ENCODE results near the gene HSPA9.
A peak's percentile ranks its signal among the peaks of the same experiment; 100 is the strongest.

Gene HSPA9

GRCh38 chr5:138574744-138575193 lies 432 bp downstream of the HSPA9 start:
- H3K18ac ChIP-seq (ENCODE audit: low read length) = peak overlapping the region; percentile 88
- peak; percentile 78 to 81 for DNase-seq
- peaks cover 3 to 5% of the 10 kb centered on the region in 2 experiments for H3K4me1 ChIP-seq (ENCODE audit: control insufficient read depth in 1 of 2, insufficient read depth in 2 of 2, low read length in 2 of 2)
- H3K4ac ChIP-seq (ENCODE audit: low read depth, low read length) = peak overlapping the region; percentile 81
- peak overlapping the region; percentile 55 for H4K12ac ChIP-seq (ENCODE audit: low read depth, low read length)
- H3K79me1 ChIP-seq (ENCODE audit: low read length) = peaks cover 13% of the 10 kb centered on the region
- H3K4me2 ChIP-seq (ENCODE audit: low read length) = peak overlapping the region; percentile 68
- no peak overlapping the region for H3K23ac ChIP-seq (ENCODE audit: low read length)
- H3K27me3 ChIP-seq (ENCODE audit: insufficient read depth, low read length) = no peaks in the 10 kb centered on the region
- peak overlapping the region; percentile 88 for H3K14ac ChIP-seq (ENCODE audit: low read length)
- H2AK5ac ChIP-seq (ENCODE audit: low read length) = peak overlapping the region; percentile 68
- H3K79me2 ChIP-seq (ENCODE audit: control insufficient read depth, insufficient read depth, low read length, poor library complexity) = peaks cover 9% of the 10 kb centered on the region
- peak overlapping the region; percentile 85 for H4K8ac ChIP-seq (ENCODE audit: low read depth, low read length)
- peak overlapping the region; percentile 96 for H2BK5ac ChIP-seq (ENCODE audit: low read depth, low read length, poor library complexity)
- H3K4me3 ChIP-seq (ENCODE audit: low read depth, low read length) = peak overlapping the region; percentile 96
- no peaks in the 10 kb centered on the region for H3K9me3 ChIP-seq (ENCODE audit: insufficient read depth, low read depth, low read length)
- no CpG with 5 or more reads among the region's 18 CpGs for WGBS (ENCODE audit: extremely low coverage, insufficient coverage, insufficient read length)
- peak overlapping the region; percentile 92 for H2BK120ac ChIP-seq (ENCODE audit: insufficient read depth, low read length, poor library complexity)
- H2AFZ ChIP-seq (ENCODE audit: insufficient read depth, low read length, poor library complexity) = peak overlapping the region; percentile 67
- peak overlapping the region; percentile 97 for H4K91ac ChIP-seq (ENCODE audit: low read depth, low read length)
- H3K36me3 ChIP-seq (ENCODE audit: control insufficient read depth in 1 of 2, insufficient read depth in 2 of 2, low read length in 2 of 2) = peaks cover 26 to 33% of the 10 kb centered on the region in 2 experiments
- no peak overlapping the region for H2BK12ac ChIP-seq (ENCODE audit: low read length)
- peak overlapping the region; percentile 92 for H3K27ac ChIP-seq (ENCODE audit: low read depth, low read length)
- H3K9ac ChIP-seq (ENCODE audit: low read length) = peak overlapping the region; percentile 93

- H4K12ac ChIP-seq (ENCODE audit: low read depth, low read length) = no peak overlapping the region
- H2AFZ ChIP-seq (ENCODE audit: insufficient read depth, low read length, poor library complexity) = no peak overlapping the region
- no peak overlapping the region for H3K23ac ChIP-seq (ENCODE audit: low read length)
- H3K36me3 ChIP-seq (ENCODE audit: control insufficient read depth in 1 of 2, insufficient read depth in 2 of 2, low read length in 2 of 2) = peaks cover 27 to 35% of the 10 kb centered on the region in 2 experiments
- H2BK120ac ChIP-seq (ENCODE audit: insufficient read depth, low read length, poor library complexity) = no peak overlapping the region
- no peak overlapping the region for H2BK12ac ChIP-seq (ENCODE audit: low read length)
- H3K4ac ChIP-seq (ENCODE audit: low read depth, low read length) = peak overlapping the region; percentile 93
- H3K27me3 ChIP-seq (ENCODE audit: insufficient read depth, low read length) = no peaks in the 10 kb centered on the region
- peak overlapping the region; percentile 86 for H3K9ac ChIP-seq (ENCODE audit: low read length)
- no peak overlapping the region for H3K14ac ChIP-seq (ENCODE audit: low read length)
- H3K4me1 ChIP-seq (ENCODE audit: control insufficient read depth in 1 of 2, insufficient read depth in 2 of 2, low read length in 2 of 2) = peaks cover 3 to 5% of the 10 kb centered on the region in 2 experiments
- H3K27ac ChIP-seq (ENCODE audit: low read depth, low read length) = peak overlapping the region; percentile 92
- no peak overlapping the region for H2AK5ac ChIP-seq (ENCODE audit: low read length)
- no peak overlapping the region for H3K18ac ChIP-seq (ENCODE audit: low read length)
- H4K8ac ChIP-seq (ENCODE audit: low read depth, low read length) = no peak overlapping the region
- no peaks in the 10 kb centered on the region for H3K9me3 ChIP-seq (ENCODE audit: insufficient read depth, low read depth, low read length)
- peaks cover 13% of the 10 kb centered on the region for H3K79me1 ChIP-seq (ENCODE audit: low read length)
- peaks cover 9% of the 10 kb centered on the region for H3K79me2 ChIP-seq (ENCODE audit: control insufficient read depth, insufficient read depth, low read length, poor library complexity)
- no peak overlapping the region for H4K91ac ChIP-seq (ENCODE audit: low read depth, low read length)
- DNase-seq = no peak
- H2BK5ac ChIP-seq (ENCODE audit: low read depth, low read length, poor library complexity) = no peak overlapping the region
- H3K4me2 ChIP-seq (ENCODE audit: low read length) = peak overlapping the region; percentile 68
- H3K4me3 ChIP-seq (ENCODE audit: low read depth, low read length) = no peak overlapping the region
- WGBS (ENCODE audit: extremely low coverage, insufficient coverage, insufficient read length) = no CpG with 5 or more reads among the region's 9 CpGs
Measured at GRCh38 chr5:138573949-138574670, 1.1 kb downstream of the HSPA9 start.

- no peak overlapping the region for H2AFZ ChIP-seq (ENCODE audit: insufficient read depth, low read length, poor library complexity)
- H3K27ac ChIP-seq (ENCODE audit: low read depth, low read length) = no peak overlapping the region
- no peak overlapping the region for H4K91ac ChIP-seq (ENCODE audit: low read depth, low read length)
- H3K4ac ChIP-seq (ENCODE audit: low read depth, low read length) = peak overlapping the region; percentile 40
- H3K9me3 ChIP-seq (ENCODE audit: insufficient read depth, low read depth, low read length) = no peaks in the 10 kb centered on the region
- no peak overlapping the region for H3K4me2 ChIP-seq (ENCODE audit: low read length)
- no peak overlapping the region for H2AK5ac ChIP-seq (ENCODE audit: low read length)
- no peak overlapping the region for H2BK120ac ChIP-seq (ENCODE audit: insufficient read depth, low read length, poor library complexity)
- H3K18ac ChIP-seq (ENCODE audit: low read length) = no peak overlapping the region
- H3K14ac ChIP-seq (ENCODE audit: low read length) = no peak overlapping the region
- H2BK5ac ChIP-seq (ENCODE audit: low read depth, low read length, poor library complexity) = no peak overlapping the region
- H3K4me1 ChIP-seq (ENCODE audit: control insufficient read depth in 1 of 2, insufficient read depth in 2 of 2, low read length in 2 of 2) = peaks cover 3 to 5% of the 10 kb centered on the region in 2 experiments
- peaks cover 28 to 39% of the 10 kb centered on the region in 2 experiments for H3K36me3 ChIP-seq (ENCODE audit: control insufficient read depth in 1 of 2, insufficient read depth in 2 of 2, low read length in 2 of 2)
- H3K79me1 ChIP-seq (ENCODE audit: low read length) = peaks cover 13% of the 10 kb centered on the region
- H2BK12ac ChIP-seq (ENCODE audit: low read length) = no peak overlapping the region
- peaks cover 9% of the 10 kb centered on the region for H3K79me2 ChIP-seq (ENCODE audit: control insufficient read depth, insufficient read depth, low read length, poor library complexity)
- WGBS (ENCODE audit: extremely low coverage, insufficient coverage, insufficient read length) = no CpG with 5 or more reads among the region's 8 CpGs
- H3K27me3 ChIP-seq (ENCODE audit: insufficient read depth, low read length) = no peaks in the 10 kb centered on the region
- no peak overlapping the region for H3K9ac ChIP-seq (ENCODE audit: low read length)
- DNase-seq = no peak
- H3K23ac ChIP-seq (ENCODE audit: low read length) = no peak overlapping the region
- no peak overlapping the region for H3K4me3 ChIP-seq (ENCODE audit: low read depth, low read length)
- H4K8ac ChIP-seq (ENCODE audit: low read depth, low read length) = no peak overlapping the region
- no peak overlapping the region for H4K12ac ChIP-seq (ENCODE audit: low read depth, low read length)
Measured at GRCh38 chr5:138573223-138573622, 2.0 kb downstream of the HSPA9 start.

- no peaks in the 10 kb centered on the region for H3K9me3 ChIP-seq (ENCODE audit: insufficient read depth, low read depth, low read length)
- no peak overlapping the region for H3K4ac ChIP-seq (ENCODE audit: low read depth, low read length)
- H3K4me2 ChIP-seq (ENCODE audit: low read length) = no peak overlapping the region
- H3K9ac ChIP-seq (ENCODE audit: low read length) = no peak overlapping the region
- no peak overlapping the region for H3K4me3 ChIP-seq (ENCODE audit: low read depth, low read length)
- H3K36me3 ChIP-seq (ENCODE audit: control insufficient read depth in 1 of 2, insufficient read depth in 2 of 2, low read length in 2 of 2) = peaks cover 35 to 55% of the 10 kb centered on the region in 2 experiments
- H2BK5ac ChIP-seq (ENCODE audit: low read depth, low read length, poor library complexity) = no peak overlapping the region
- H3K27me3 ChIP-seq (ENCODE audit: insufficient read depth, low read length) = no peaks in the 10 kb centered on the region
- H3K23ac ChIP-seq (ENCODE audit: low read length) = no peak overlapping the region
- H2AK5ac ChIP-seq (ENCODE audit: low read length) = no peak overlapping the region
- H2AFZ ChIP-seq (ENCODE audit: insufficient read depth, low read length, poor library complexity) = no peak overlapping the region
- peaks cover 9% of the 10 kb centered on the region for H3K79me1 ChIP-seq (ENCODE audit: low read length)
- peaks cover 9% of the 10 kb centered on the region for H3K79me2 ChIP-seq (ENCODE audit: control insufficient read depth, insufficient read depth, low read length, poor library complexity)
- H4K8ac ChIP-seq (ENCODE audit: low read depth, low read length) = no peak overlapping the region
- no peak overlapping the region for H4K12ac ChIP-seq (ENCODE audit: low read depth, low read length)
- no peak overlapping the region for H2BK12ac ChIP-seq (ENCODE audit: low read length)
- H4K91ac ChIP-seq (ENCODE audit: low read depth, low read length) = no peak overlapping the region
- H3K4me1 ChIP-seq (ENCODE audit: control insufficient read depth in 1 of 2, insufficient read depth in 2 of 2, low read length in 2 of 2) = peaks cover under 1 to 3% of the 10 kb centered on the region in 2 experiments
- H3K27ac ChIP-seq (ENCODE audit: low read depth, low read length) = no peak overlapping the region
- no peak overlapping the region for H3K18ac ChIP-seq (ENCODE audit: low read length)
- WGBS (ENCODE audit: extremely low coverage, insufficient coverage, insufficient read length) = no CpG with 5 or more reads among the region's 9 CpGs
- H3K14ac ChIP-seq (ENCODE audit: low read length) = no peak overlapping the region
- no peak overlapping the region for H2BK120ac ChIP-seq (ENCODE audit: insufficient read depth, low read length, poor library complexity)
- no peak for DNase-seq
Measured at GRCh38 chr5:138570871-138571270, 4.3 kb downstream of the HSPA9 start.

Measured in trophoblast cell (in vitro differentiated cells and primary cell).